CD8-positive, alpha-beta memory T cell (primary cell): ENCODE results near the gene TMEM18. TPM values are rescaled to one million over a fixed set of nuclear protein-coding genes. Genes with fewer than 3 reads are reported as not detected.
"Not testable (repeated sequence)": the region's sequence is repeated elsewhere in the genome, so short reads cannot be mapped to it uniquely, and the experiment has no call there.

Source experiments
- CTCF ChIA-PET: fragments of 350-600 bp; sonication (Branson Sonifier 250); formaldehyde crosslinking; loops from one replicate; lab custom pipeline; 2021; ENCODE audit warnings: antibody characterized with exemption; lab: Charles Lee
- POLR2A ChIA-PET: fragments of 350-600 bp; sonication (Branson Sonifier 250); formaldehyde crosslinking; loops from one replicate; lab custom pipeline; 2021; ENCODE audit warnings: antibody characterized with exemption; lab: Charles Lee
- DNase-seq, 5 donors: peaks; one replicate each; pipeline versions ENCODE4 v3.0.0 to v3.0.0-alpha.2; 2020 to 2022; ENCODE audit warnings: mixed read lengths in 1 of 5
- H3K27ac ChIP-seq: one replicate; pipeline ENCODE4 v1.7.0; 2013; ENCODE audit warnings: low read depth, mild to moderate bottlenecking, low read length, moderate library complexity
- H3K27me3 ChIP-seq: 2 replicates; pipeline ENCODE4 v1.7.0; 2013; ENCODE audit warnings: low read length, mild to moderate bottlenecking; ENCODE audit not compliant: insufficient read depth, poor library complexity, severe bottlenecking
- H3K36me3 ChIP-seq: 2 replicates; pipeline ENCODE4 v1.7.0; 2013; ENCODE audit warnings: mild to moderate bottlenecking, low read length, moderate library complexity; ENCODE audit not compliant: insufficient read depth
- H3K4me1 ChIP-seq: 2 replicates; pipeline ENCODE4 v1.7.0; 2013; ENCODE audit warnings: mild to moderate bottlenecking, low read length, moderate library complexity; ENCODE audit not compliant: insufficient read depth
- H3K4me3 ChIP-seq: 2 replicates; pipeline ENCODE4 v1.7.0; 2013; ENCODE audit warnings: mild to moderate bottlenecking, low read length
- H3K9me3 ChIP-seq: 2 replicates; pipeline ENCODE4 v1.7.0; 2013; ENCODE audit warnings: mild to moderate bottlenecking, low read length
- H3K27ac Mint-ChIP-seq, 8 donors: one replicate each; pipeline ENCODE4 v1.8.0; 2020 to 2021; ENCODE audit warnings: mixed read lengths in 8 of 8, mild to moderate bottlenecking in 6 of 8, inconsistent platforms in 3 of 8, moderate library complexity in 3 of 8
- H3K27me3 Mint-ChIP-seq, 2 donors: one replicate each; pipeline ENCODE4 v1.8.0; 2020 to 2021; ENCODE audit warnings: mixed read lengths in 2 of 2, mild to moderate bottlenecking in 1 of 2, moderate library complexity in 1 of 2
- H3K36me3 Mint-ChIP-seq, 3 donors: one replicate each; pipeline ENCODE4 v1.8.0; 2020 to 2021; ENCODE audit warnings: mixed read lengths in 3 of 3, inconsistent platforms in 1 of 3, mild to moderate bottlenecking in 1 of 3
- H3K4me1 Mint-ChIP-seq, 3 donors: one replicate each; pipeline ENCODE4 v1.8.0; 2020 to 2021; ENCODE audit warnings: mixed read lengths in 3 of 3, inconsistent platforms in 1 of 3, mild to moderate bottlenecking in 1 of 3
- H3K4me3 Mint-ChIP-seq, 7 donors: one replicate each; pipeline ENCODE4 v1.8.0; 2020 to 2021; ENCODE audit warnings: mixed read lengths in 7 of 7, mild to moderate bottlenecking in 6 of 7, moderate library complexity in 4 of 7, inconsistent platforms in 2 of 7
- H3K9me3 Mint-ChIP-seq, 5 donors: one replicate each; pipeline ENCODE4 v1.8.0; 2020 to 2022; ENCODE audit warnings: mixed read lengths in 5 of 5, mild to moderate bottlenecking in 3 of 5, moderate library complexity in 2 of 5, inconsistent platforms in 1 of 5
- polyA plus RNA-seq: library from polyadenylated mRNA; unstranded; fragments of 300-500 nt; fragmentation: Illumina TruSeq; gene quantifications from one replicate; pipeline ENCODE4 v1.2.3, GENCODE V29; 2021
- total RNA-seq, 2 experiments: library from RNA; stranded (reverse); gene quantifications; one replicate each; pipeline ENCODE4 v1.2.3, GENCODE V29; 2021

The TMEM18 gene
- total and polyA plus RNA-seq, 3 experiments from 2014 or later, result 20.7 to 23.3 (median 22.2) TPM

GRCh38 chr2:702765-703164 lies 25.6 kb upstream of the TMEM18 start:
- H3K27me3 ChIP-seq, CTCF ChIA-PET, H3K27ac Mint-ChIP-seq, H3K4me3 Mint-ChIP-seq, H3K36me3 ChIP-seq, H3K36me3 Mint-ChIP-seq, DNase-seq, POLR2A ChIA-PET, H3K27ac ChIP-seq, H3K9me3 ChIP-seq, H3K4me3 ChIP-seq, H3K4me1 ChIP-seq: not testable (repeated sequence)
- Mint-ChIP-seq H3K27me3 (peaks cover 18 to 22% of the 10 kb centered on the region in 2 donors), H3K4me1 (peaks cover 8 to 17% (median 16%) of the 10 kb centered on the region in 3 donors), H3K9me3 (peaks cover 0 to 16% (median 6%) of the 10 kb centered on the region in 5 donors)

GRCh38 chr2:696999-697627 lies 19.9 kb upstream of the TMEM18 start:
- no peak overlapping the region for H3K27ac ChIP-seq
- no peak for DNase-seq
- peaks cover 9 to 50% of the 10 kb centered on the region in 2 donors for H3K27me3 Mint-ChIP-seq
- CTCF ChIA-PET, result no interaction called here
- peaks cover 0 to 14% (median 5%) of the 10 kb centered on the region in 5 donors for H3K9me3 Mint-ChIP-seq
- no peak overlapping the region for H3K27ac Mint-ChIP-seq
- no peaks in the 10 kb centered on the region for H3K27me3 ChIP-seq
- H3K9me3 ChIP-seq, result no peaks in the 10 kb centered on the region
- POLR2A ChIA-PET, result no interaction called here
- no peak overlapping the region for H3K4me3 ChIP-seq
- H3K4me1 Mint-ChIP-seq, result no peaks in the 10 kb centered on the region
- H3K36me3 Mint-ChIP-seq, result no peaks in the 10 kb centered on the region
- no peaks in the 10 kb centered on the region for H3K4me1 ChIP-seq
- no peaks in the 10 kb centered on the region for H3K36me3 ChIP-seq
- no peak overlapping the region for H3K4me3 Mint-ChIP-seq

- no peaks in the 10 kb centered on the region for H3K27me3 ChIP-seq
- H3K36me3 ChIP-seq, result no peaks in the 10 kb centered on the region
- Mint-ChIP-seq H3K4me3 (no peak overlapping the region), H3K27me3 (peaks cover 9 to 47% of the 10 kb centered on the region in 2 donors), H3K4me1 (no peaks in the 10 kb centered on the region), H3K27ac (no peak overlapping the region), H3K36me3 (no peaks in the 10 kb centered on the region), H3K9me3 (peaks cover 0 to 14% (median 5%) of the 10 kb centered on the region in 5 donors)
- no peak overlapping the region for H3K4me3 ChIP-seq
- POLR2A ChIA-PET, result no interaction called here
- no peak for DNase-seq
- H3K27ac ChIP-seq, result no peak overlapping the region
- H3K9me3 ChIP-seq, result no peaks in the 10 kb centered on the region
- no peaks in the 10 kb centered on the region for H3K4me1 ChIP-seq
- CTCF ChIA-PET, result no interaction called here
Measured at GRCh38 chr2:696463-696862, 19.3 kb upstream of the TMEM18 start.

GRCh38 chr2:694906-695510 lies 17.8 kb upstream of the TMEM18 start:
- CTCF ChIA-PET, result no interaction called here
- no peak overlapping the region for H3K27ac ChIP-seq
- no peaks in the 10 kb centered on the region for H3K9me3 ChIP-seq
- no peaks in the 10 kb centered on the region for H3K4me1 ChIP-seq
- Mint-ChIP-seq H3K9me3 (peaks cover 0 to 12% (median 3%) of the 10 kb centered on the region in 5 donors), H3K36me3 (no peaks in the 10 kb centered on the region), H3K27me3 (peaks cover 10 to 49% of the 10 kb centered on the region in 2 donors), H3K27ac (no peak overlapping the region), H3K4me1 (no peaks in the 10 kb centered on the region), H3K4me3 (no peak overlapping the region)
- H3K4me3 ChIP-seq, result no peak overlapping the region
- no peaks in the 10 kb centered on the region for H3K36me3 ChIP-seq
- DNase-seq, result no peak
- no peaks in the 10 kb centered on the region for H3K27me3 ChIP-seq
- POLR2A ChIA-PET, result no interaction called here

- CTCF ChIA-PET, result no interaction called here
- H3K36me3 Mint-ChIP-seq, result no peaks in the 10 kb centered on the region
- no peak for DNase-seq
- Histone ChIP-seq H3K27ac (no peak overlapping the region), H3K9me3 (no peaks in the 10 kb centered on the region), H3K36me3 (no peaks in the 10 kb centered on the region), H3K27me3 (no peaks in the 10 kb centered on the region), H3K4me1 (no peaks in the 10 kb centered on the region), H3K4me3 (no peak overlapping the region)
- no peak overlapping the region for H3K4me3 Mint-ChIP-seq
- POLR2A ChIA-PET, result no interaction called here
- H3K27me3 Mint-ChIP-seq, result peaks cover 6 to 50% of the 10 kb centered on the region in 2 donors
- peaks cover 0 to 4% (median 3%) of the 10 kb centered on the region in 5 donors for H3K9me3 Mint-ChIP-seq
- no peaks in the 10 kb centered on the region for H3K4me1 Mint-ChIP-seq
- H3K27ac Mint-ChIP-seq, result no peak overlapping the region
Measured at GRCh38 chr2:694174-694573, 17.0 kb upstream of the TMEM18 start.

GRCh38 chr2:693606-694005 lies 16.4 kb upstream of the TMEM18 start:
- H3K27ac Mint-ChIP-seq, result no peak overlapping the region
- POLR2A ChIA-PET, result no interaction called here
- Histone ChIP-seq H3K4me3 (no peak overlapping the region), H3K4me1 (no peaks in the 10 kb centered on the region), H3K27ac (no peak overlapping the region), H3K27me3 (no peaks in the 10 kb centered on the region), H3K36me3 (no peaks in the 10 kb centered on the region), H3K9me3 (no peaks in the 10 kb centered on the region)
- H3K27me3 Mint-ChIP-seq, result peaks cover 5 to 51% of the 10 kb centered on the region in 2 donors
- DNase-seq, result no peak
- no peaks in the 10 kb centered on the region for H3K4me1 Mint-ChIP-seq
- no peaks in the 10 kb centered on the region for H3K36me3 Mint-ChIP-seq
- peaks cover 0 to 2% (median 0%) of the 10 kb centered on the region in 5 donors for H3K9me3 Mint-ChIP-seq
- CTCF ChIA-PET, result no interaction called here
- no peak overlapping the region for H3K4me3 Mint-ChIP-seq

GRCh38 chr2:692767-693166 lies 15.6 kb upstream of the TMEM18 start:
- Mint-ChIP-seq H3K9me3 (no peaks in the 10 kb centered on the region), H3K4me1 (no peaks in the 10 kb centered on the region), H3K27ac (no peak overlapping the region), H3K36me3 (no peaks in the 10 kb centered on the region), H3K4me3 (no peak overlapping the region), H3K27me3 (peaks cover 10 to 54% of the 10 kb centered on the region in 2 donors)
- no peaks in the 10 kb centered on the region for H3K9me3 ChIP-seq
- DNase-seq, result no peak
- no peaks in the 10 kb centered on the region for H3K27me3 ChIP-seq
- POLR2A ChIA-PET, result no interaction called here
- CTCF ChIA-PET, result no interaction called here
- H3K4me3 ChIP-seq, result no peak overlapping the region
- no peaks in the 10 kb centered on the region for H3K4me1 ChIP-seq
- H3K27ac ChIP-seq, result no peak overlapping the region
- no peaks in the 10 kb centered on the region for H3K36me3 ChIP-seq

- peaks cover 0 to under 1% (median 0%) of the 10 kb centered on the region in 5 donors for H3K9me3 Mint-ChIP-seq
- CTCF ChIA-PET, result no interaction called here
- no peak for DNase-seq
- H3K27me3 Mint-ChIP-seq, result peaks cover 10 to 47% of the 10 kb centered on the region in 2 donors
- H3K27ac Mint-ChIP-seq, result no peak overlapping the region
- Histone ChIP-seq H3K9me3 (no peaks in the 10 kb centered on the region), H3K27ac (no peak overlapping the region), H3K27me3 (no peaks in the 10 kb centered on the region), H3K36me3 (no peaks in the 10 kb centered on the region), H3K4me1 (no peaks in the 10 kb centered on the region), H3K4me3 (no peak overlapping the region)
- POLR2A ChIA-PET, result no interaction called here
- H3K4me1 Mint-ChIP-seq, result no peaks in the 10 kb centered on the region
- peaks cover 0 to under 1% (median 0%) of the 10 kb centered on the region in 3 donors for H3K36me3 Mint-ChIP-seq
- no peak overlapping the region for H3K4me3 Mint-ChIP-seq
Measured at GRCh38 chr2:691821-692761, 14.9 kb upstream of the TMEM18 start.
